Measurements from ENCODE around the gene CHSY3. TPM values are rescaled to one million over a fixed set of nuclear protein-coding genes. Genes with fewer than 3 reads are reported as not detected.

CHSY3 gene
- total and polyA plus RNA-seq, 2 experiments from 2014 or later: 0.44 to 3.0 TPM

GRCh38 chr5:130141659-130142320 lies 237.5 kb downstream of the CHSY3 start:
- Histone ChIP-seq H3K4me3 (no peak overlapping the region), H3F3A (replicated peaks; ENCODE audit: low read depth) (no peaks in the 10 kb centered on the region), H3K4me1 (ENCODE audit: insufficient read depth) (peaks cover 9% of the 10 kb centered on the region; the same call in 1 of the 2 replicates), H3K27me3 (ENCODE audit: insufficient read depth) (no peaks in the 10 kb centered on the region), H2AFZ (no peak overlapping the region), H3K9me2 (ENCODE audit: insufficient read depth) (0 out of 2 replicates have a peak, but pooled peaks cover 3% of the 10 kb centered on the region), H3K79me2 (replicated peaks; ENCODE audit: insufficient read depth) (no peaks in the 10 kb centered on the region), H3K27ac (ENCODE audit: low read depth) (no peak overlapping the region), H3K36me3 (ENCODE audit: insufficient read depth) (no peaks in the 10 kb centered on the region), H3K4me2 (no peak overlapping the region), H4K20me1 (replicated peaks; ENCODE audit: insufficient read depth) (no peaks in the 10 kb centered on the region)
- peak; percentile 98 for ATAC-seq
- H3K9me3 Mint-ChIP-seq: no peaks in the 10 kb centered on the region; the same call in 2 of the 3 replicates
- H3K36me3 Mint-ChIP-seq (ENCODE audit: low read depth): peaks cover 4% of the 10 kb centered on the region; the same call in 2 of the 3 replicates
- peak; percentile 67 for DNase-seq (ENCODE audit: low spot score)
- no peak overlapping the region for H3K4me3 Mint-ChIP-seq
- peaks cover 3% of the 10 kb centered on the region; the same call in 2 of the 3 replicates for H3K4me1 Mint-ChIP-seq
- no peak for TF ChIP-seq CREB1 (CRISPR knock-in tag; IDR thresholded peaks at IDR 0.05; ENCODE audit: low read depth)
- peak; percentile 83 to 90 for TF ChIP-seq CTCF (conservative IDR thresholded peaks at IDR 0.05; ENCODE audit: low read depth in 2 of 2)
- H3K27me3 Mint-ChIP-seq (ENCODE audit: insufficient read depth, low read depth, poor library complexity): peaks cover 2% of the 10 kb centered on the region
- no peak overlapping the region for H3K27ac Mint-ChIP-seq

- Mint-ChIP-seq H3K4me1 (peaks cover 27% of the 10 kb centered on the region), H3K27me3 (ENCODE audit: insufficient read depth, low read depth, poor library complexity) (no peaks in the 10 kb centered on the region), H3K36me3 (ENCODE audit: low read depth) (peaks cover 7% of the 10 kb centered on the region; the same call in 2 of the 3 replicates), H3K27ac (no peak overlapping the region), H3K9me3 (peaks cover 3% of the 10 kb centered on the region; the same call in 2 of the 3 replicates), H3K4me3 (no peak overlapping the region)
- Histone ChIP-seq H3K4me3 (no peak overlapping the region), H3K79me2 (replicated peaks; ENCODE audit: insufficient read depth) (no peaks in the 10 kb centered on the region), H3K27ac (ENCODE audit: low read depth) (no peak overlapping the region), H3K9me2 (ENCODE audit: insufficient read depth) (no peaks in the 10 kb centered on the region), H3K27me3 (ENCODE audit: insufficient read depth) (no peaks in the 10 kb centered on the region), H3K4me2 (no peak overlapping the region), H3K4me1 (ENCODE audit: insufficient read depth) (peaks cover 18% of the 10 kb centered on the region), H3F3A (replicated peaks; ENCODE audit: low read depth) (no peaks in the 10 kb centered on the region), H2AFZ (peak overlapping the region; percentile 39; the same call in 1 of the 2 replicates), H4K20me1 (replicated peaks; ENCODE audit: insufficient read depth) (no peaks in the 10 kb centered on the region), H3K36me3 (ENCODE audit: insufficient read depth) (no peaks in the 10 kb centered on the region)
- DNase-seq (ENCODE audit: low spot score) (no peak), ATAC-seq (no peak)
- TF ChIP-seq CREB1 (CRISPR knock-in tag; IDR thresholded peaks at IDR 0.05; ENCODE audit: low read depth): no peak
- no peak for TF ChIP-seq EZH2phosphoT487 (IDR thresholded peaks at IDR 0.05; ENCODE audit: unreplicated experiment)
- TF ChIP-seq ZNF331 (CRISPR knock-in tag; IDR thresholded peaks at IDR 0.05; ENCODE audit: low read depth): no peak
- no peak for TF ChIP-seq NANOG (IDR thresholded peaks at IDR 0.05; ENCODE audit: borderline replicate concordance)
- TF ChIP-seq, protein P1, sequence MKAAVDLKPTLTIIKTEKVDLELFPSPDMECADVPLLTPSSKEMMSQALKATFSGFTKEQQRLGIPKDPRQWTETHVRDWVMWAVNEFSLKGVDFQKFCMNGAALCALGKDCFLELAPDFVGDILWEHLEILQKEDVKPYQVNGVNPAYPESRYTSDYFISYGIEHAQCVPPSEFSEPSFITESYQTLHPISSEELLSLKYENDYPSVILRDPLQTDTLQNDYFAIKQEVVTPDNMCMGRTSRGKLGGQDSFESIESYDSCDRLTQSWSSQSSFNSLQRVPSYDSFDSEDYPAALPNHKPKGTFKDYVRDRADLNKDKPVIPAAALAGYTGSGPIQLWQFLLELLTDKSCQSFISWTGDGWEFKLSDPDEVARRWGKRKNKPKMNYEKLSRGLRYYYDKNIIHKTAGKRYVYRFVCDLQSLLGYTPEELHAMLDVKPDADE (IDR thresholded peaks at IDR 0.05): no peak
- TF ChIP-seq STAT1 (IDR thresholded peaks at IDR 0.05; ENCODE audit: unreplicated experiment): no peak
- no peak for TF ChIP-seq REST (IDR thresholded peaks at IDR 0.05; ENCODE audit: unreplicated experiment)
- TF ChIP-seq ZNF114 (CRISPR knock-in tag; IDR thresholded peaks at IDR 0.05): no peak
- TF ChIP-seq POLR2AphosphoS5 (IDR thresholded peaks at IDR 0.05; ENCODE audit: low read depth): no peak
- TF ChIP-seq JUNB (IDR thresholded peaks at IDR 0.05; ENCODE audit: unreplicated experiment): no peak
- no peak for TF ChIP-seq CTCF (conservative IDR thresholded peaks at IDR 0.05; ENCODE audit: low read depth in 2 of 2)
- no peak for TF ChIP-seq EZH2 (IDR thresholded peaks at IDR 0.05; ENCODE audit: low read depth, unreplicated experiment)
Measured at GRCh38 chr5:130151239-130151638, 247.0 kb downstream of the CHSY3 start.

Data from GM23338 (cell line).